Endothelial cell of umbilical vein (primary cell): ENCODE results near the gene TCP11.

ENCODE experiments used
- POLR2A ChIP-seq: IDR thresholded peaks from 2 replicates; pipeline ENCODE4 v1.6.1; 2012; ENCODE audit warnings: low read depth, mild to moderate bottlenecking, control low read depth, low read length
- POLR2AphosphoS5 ChIP-seq: IDR thresholded peaks from 2 replicates; pipeline ENCODE4 v1.6.1; 2012; ENCODE audit warnings: low read depth, mild to moderate bottlenecking, control low read depth, low read length, moderate library complexity; ENCODE audit not compliant: insufficient read depth
- TF ChIP-seq, protein P1 (sequence below), 2 donors: IDR thresholded peaks; 1 replicate in 1 of 2; 2 replicates in 1 of 2; pipeline ENCODE4 v1.5.1; 2011; ENCODE audit warnings: low read length in 2 of 2, mild to moderate bottlenecking in 2 of 2, moderate library complexity in 2 of 2, control low read depth in 1 of 2, inconsistent platforms in 1 of 2, low read depth in 1 of 2; ENCODE audit not compliant: insufficient read depth in 1 of 2; ENCODE audit errors: extremely low read depth in 1 of 2

DNA sequence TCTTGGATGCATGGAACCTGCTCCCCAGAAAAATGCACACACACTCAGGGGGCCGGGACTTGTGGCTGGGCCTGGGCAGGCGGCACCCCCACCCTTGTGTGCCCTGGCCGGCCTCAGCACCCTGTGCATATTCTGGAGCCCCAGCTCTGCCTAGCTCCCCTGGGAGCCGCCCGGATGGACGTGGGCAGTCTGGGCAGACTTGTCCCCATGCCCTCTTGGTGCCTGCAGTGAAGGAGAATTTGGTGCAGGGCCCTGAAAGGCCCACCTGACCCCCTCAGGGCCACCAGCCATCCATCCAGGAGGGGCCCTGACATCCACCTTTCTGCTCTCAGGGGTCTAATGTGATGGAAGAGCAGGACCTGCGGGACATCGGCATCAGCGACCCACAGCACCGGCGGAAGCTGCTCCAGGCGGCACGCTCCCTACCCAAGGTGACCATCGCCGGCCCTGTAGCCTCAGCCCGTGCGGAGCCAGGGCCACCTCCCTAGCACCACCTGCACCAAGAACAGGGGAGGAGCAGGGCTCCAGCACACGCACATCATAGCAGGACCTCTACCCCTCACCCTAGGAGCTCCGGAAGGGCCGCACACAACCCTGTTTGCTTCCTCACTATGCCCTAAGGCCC lies 62.8 kb downstream of the TCP11 start:
- TF ChIP-seq POLR2A (no peak), POLR2AphosphoS5 (no peak)
- TF ChIP-seq, protein P1, sequence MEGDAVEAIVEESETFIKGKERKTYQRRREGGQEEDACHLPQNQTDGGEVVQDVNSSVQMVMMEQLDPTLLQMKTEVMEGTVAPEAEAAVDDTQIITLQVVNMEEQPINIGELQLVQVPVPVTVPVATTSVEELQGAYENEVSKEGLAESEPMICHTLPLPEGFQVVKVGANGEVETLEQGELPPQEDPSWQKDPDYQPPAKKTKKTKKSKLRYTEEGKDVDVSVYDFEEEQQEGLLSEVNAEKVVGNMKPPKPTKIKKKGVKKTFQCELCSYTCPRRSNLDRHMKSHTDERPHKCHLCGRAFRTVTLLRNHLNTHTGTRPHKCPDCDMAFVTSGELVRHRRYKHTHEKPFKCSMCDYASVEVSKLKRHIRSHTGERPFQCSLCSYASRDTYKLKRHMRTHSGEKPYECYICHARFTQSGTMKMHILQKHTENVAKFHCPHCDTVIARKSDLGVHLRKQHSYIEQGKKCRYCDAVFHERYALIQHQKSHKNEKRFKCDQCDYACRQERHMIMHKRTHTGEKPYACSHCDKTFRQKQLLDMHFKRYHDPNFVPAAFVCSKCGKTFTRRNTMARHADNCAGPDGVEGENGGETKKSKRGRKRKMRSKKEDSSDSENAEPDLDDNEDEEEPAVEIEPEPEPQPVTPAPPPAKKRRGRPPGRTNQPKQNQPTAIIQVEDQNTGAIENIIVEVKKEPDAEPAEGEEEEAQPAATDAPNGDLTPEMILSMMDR (IDR thresholded peaks at IDR 0.05; ENCODE audit: extremely low read depth in 1 of 2, insufficient read depth in 1 of 2, low read depth in 1 of 2, low read length in 2 of 2), result no peak
